Inflammatory macrophage treated with lipopolysaccharide for 1 hour (primary cell): ENCODE data around the gene RAX2.

Experiments
- DNase-seq, 2 donors: peaks; one replicate each; pipeline ENCODE4 v3.0.0-alpha.2; 2020 to 2022

RAX2 gene

GRCh38 chr19:3722443-3723109, 49.5 kb downstream of the RAX2 start:
- no peak for DNase-seq

- DNase-seq = no peak
These were observed 50.1 kb downstream of the RAX2 start for GRCh38 chr19:3721887-3722442.

GRCh38 chr19:3721131-3721886, 50.7 kb downstream of the RAX2 start:
- DNase-seq = peak; percentile 62 to 87

GRCh38 chr19:3720349-3720917, 51.6 kb downstream of the RAX2 start:
- DNase-seq = no peak

- DNase-seq = no peak
These were observed 52.2 kb downstream of the RAX2 start for GRCh38 chr19:3719868-3720267.
